CD4-positive, CD25-positive, alpha-beta regulatory T cell (primary cell): ENCODE measurements around the gene DNAJC22. TPM values are rescaled to one million over a fixed set of nuclear protein-coding genes. Genes with fewer than 3 reads are reported as not detected.
"Not testable (repeated sequence)": the region's sequence is repeated elsewhere in the genome, so short reads cannot be mapped to it uniquely, and the experiment has no call there.

Experiments
- ATAC-seq, 2 donors: fragments of 150-1000 bp; cut with Tn5 transposase; one replicate each; pipeline ENCODE4 v1.10.0; 2021; ENCODE audit warnings: low read depth in 2 of 2, moderate number of reproducible peaks in 2 of 2, moderate library complexity in 1 of 2
- DNase-seq, 3 donors: peaks; one replicate each; pipeline versions ENCODE4 v3.0.0 to v3.0.0-alpha.2; 2012 to 2022; ENCODE audit warnings: mixed read lengths in 1 of 3
- H3K27ac ChIP-seq: one replicate; pipeline ENCODE4 v1.7.0; 2013; ENCODE audit warnings: mild to moderate bottlenecking, low read length; ENCODE audit not compliant: insufficient read depth, poor library complexity, severe bottlenecking
- H3K27me3 ChIP-seq: one replicate; pipeline ENCODE4 v1.7.0; 2013; ENCODE audit warnings: low read length; ENCODE audit not compliant: control insufficient read depth, insufficient read depth
- H3K36me3 ChIP-seq: one replicate; pipeline ENCODE4 v1.7.0; 2013; ENCODE audit warnings: mild to moderate bottlenecking, low read length, moderate library complexity; ENCODE audit not compliant: control insufficient read depth, insufficient read depth
- H3K4me1 ChIP-seq: 2 replicates; pipeline ENCODE4 v1.7.0; 2013; ENCODE audit warnings: mild to moderate bottlenecking, low read length; ENCODE audit not compliant: insufficient read depth, control insufficient read depth, poor library complexity, severe bottlenecking
- H3K4me3 ChIP-seq: one replicate; pipeline ENCODE4 v1.7.0; 2013; ENCODE audit warnings: low read depth, mild to moderate bottlenecking, low read length, moderate library complexity
- H3K9me3 ChIP-seq, 2 experiments: 1 replicate in 1 of 2; 2 replicates in 1 of 2; pipeline ENCODE4 v1.7.0; 2013; ENCODE audit warnings: low read length in 2 of 2, mild to moderate bottlenecking in 1 of 2, moderate library complexity in 1 of 2; ENCODE audit not compliant: control insufficient read depth in 2 of 2
- H3K27ac Mint-ChIP-seq, 3 donors: one replicate each; pipeline ENCODE4 v1.8.0; 2020 to 2022; ENCODE audit warnings: mild to moderate bottlenecking in 3 of 3, mixed read lengths in 3 of 3, moderate library complexity in 2 of 3
- H3K27me3 Mint-ChIP-seq: one replicate; pipeline ENCODE4 v1.8.0; 2022; ENCODE audit warnings: mild to moderate bottlenecking, mixed read lengths
- H3K36me3 Mint-ChIP-seq: one replicate; pipeline ENCODE4 v1.8.0; 2020; ENCODE audit warnings: mixed read lengths
- H3K4me1 Mint-ChIP-seq, 4 donors: one replicate each; pipeline ENCODE4 v1.8.0; 2020 to 2022; ENCODE audit warnings: mixed read lengths in 4 of 4, mild to moderate bottlenecking in 1 of 4
- H3K4me3 Mint-ChIP-seq, 4 donors: one replicate each; pipeline ENCODE4 v1.8.0; 2020 to 2022; ENCODE audit warnings: mild to moderate bottlenecking in 4 of 4, mixed read lengths in 4 of 4, moderate library complexity in 3 of 4
- H3K9me3 Mint-ChIP-seq, 7 donors: one replicate each; pipeline ENCODE4 v1.8.0; 2020 to 2022; ENCODE audit warnings: mixed read lengths in 7 of 7, mild to moderate bottlenecking in 3 of 7, moderate library complexity in 2 of 7
- polyA plus RNA-seq, 4 donors: library from polyadenylated mRNA; unstranded; fragments of 300-500 nt; fragmentation: Illumina TruSeq; gene quantifications; one replicate each; pipeline ENCODE4 v1.2.3, GENCODE V29; 2021
- total RNA-seq: library from RNA; stranded (reverse); gene quantifications from one replicate; pipeline ENCODE4 v1.2.3, GENCODE V29; 2022

The DNAJC22 gene
- total and polyA plus RNA-seq, 5 donors from 2014 or later: not detected

DNA sequence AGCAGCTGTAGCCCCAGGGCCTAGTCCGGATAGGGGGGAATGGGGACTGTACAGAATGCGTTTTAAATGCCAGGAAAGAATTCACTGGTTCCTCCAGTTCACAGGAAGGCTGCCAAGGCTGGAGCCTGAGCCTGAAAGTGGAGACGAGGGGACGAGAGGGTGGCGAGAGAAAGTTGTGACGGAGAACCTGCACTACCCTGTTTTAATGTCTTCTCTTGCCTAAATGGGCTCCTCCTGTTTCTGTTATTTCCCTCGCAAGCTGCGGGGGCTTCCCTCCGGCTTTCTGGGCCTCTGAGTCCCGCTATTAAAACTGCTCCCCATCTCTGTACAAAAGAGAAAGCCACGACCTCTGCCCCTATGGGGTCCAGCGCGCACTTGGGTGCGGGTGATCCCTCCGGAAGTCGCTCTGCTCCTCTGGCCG lies 14.2 kb upstream of the DNAJC22 start:
- no peak for ATAC-seq

DNA sequence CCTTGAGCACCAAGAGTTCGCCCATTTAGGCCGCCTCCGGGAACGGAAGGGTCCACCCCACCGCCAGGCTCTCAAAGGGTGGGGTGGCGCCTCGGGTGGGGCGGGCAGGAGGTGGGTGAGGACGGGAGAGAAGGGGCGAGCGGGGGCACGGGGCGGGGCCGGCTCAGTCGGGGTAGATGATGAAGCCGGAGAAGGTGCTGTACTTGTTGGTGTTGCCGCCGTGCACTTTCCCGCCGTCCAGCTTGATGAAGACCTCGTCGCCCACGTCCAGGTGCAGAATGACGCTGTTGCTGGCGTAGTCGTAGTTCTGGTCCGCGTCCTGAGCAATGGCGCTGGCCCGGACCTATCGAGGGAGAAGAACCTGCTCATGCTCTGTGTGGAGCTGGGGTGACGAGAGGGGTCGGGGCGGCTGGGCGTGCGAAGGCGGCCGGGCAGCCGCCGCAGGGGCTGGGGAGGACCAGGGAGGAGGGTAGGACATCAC lies 13.8 kb upstream of the DNAJC22 start:
- ATAC-seq: no peak
- no peaks in the 10 kb centered on the region for H3K9me3 ChIP-seq
- no peak overlapping the region for H3K27ac ChIP-seq
- H3K4me3 ChIP-seq: no peak overlapping the region
- H3K27ac Mint-ChIP-seq: no peak overlapping the region
- H3K4me1 ChIP-seq: peaks cover 23% of the 10 kb centered on the region
- peaks cover 5 to 36% (median 13%) of the 10 kb centered on the region in 4 donors for H3K4me1 Mint-ChIP-seq
- peaks cover 5% of the 10 kb centered on the region for H3K36me3 Mint-ChIP-seq
- H3K27me3 ChIP-seq: peaks cover 14% of the 10 kb centered on the region
- H3K9me3 Mint-ChIP-seq: peaks cover 0 to 3% (median 0%) of the 10 kb centered on the region in 7 donors
- H3K36me3 ChIP-seq: no peaks in the 10 kb centered on the region
- peaks cover 56% of the 10 kb centered on the region for H3K27me3 Mint-ChIP-seq
- no peak for DNase-seq
- H3K4me3 Mint-ChIP-seq: peak overlapping the region in 3 of 4 donors; percentile 19 to 80 (median 78)

More for the DNA sequence above, 14.2 kb upstream of the DNAJC22 start:
- Mint-ChIP-seq H3K27ac (no peak overlapping the region), H3K4me1 (peaks cover 0 to 32% (median 11%) of the 10 kb centered on the region in 4 donors), H3K4me3 (peak overlapping the region in 1 of 4 donors; percentile 38), H3K36me3 (peaks cover 5% of the 10 kb centered on the region), H3K9me3 (peaks cover 0 to 3% (median 0%) of the 10 kb centered on the region in 7 donors), H3K27me3 (peaks cover 51% of the 10 kb centered on the region)
- Histone ChIP-seq H3K27ac (no peak overlapping the region), H3K9me3 (no peaks in the 10 kb centered on the region), H3K27me3 (peaks cover 11% of the 10 kb centered on the region), H3K4me1 (peaks cover 22% of the 10 kb centered on the region), H3K4me3 (no peak overlapping the region), H3K36me3 (no peaks in the 10 kb centered on the region)
- no peak for DNase-seq

DNA sequence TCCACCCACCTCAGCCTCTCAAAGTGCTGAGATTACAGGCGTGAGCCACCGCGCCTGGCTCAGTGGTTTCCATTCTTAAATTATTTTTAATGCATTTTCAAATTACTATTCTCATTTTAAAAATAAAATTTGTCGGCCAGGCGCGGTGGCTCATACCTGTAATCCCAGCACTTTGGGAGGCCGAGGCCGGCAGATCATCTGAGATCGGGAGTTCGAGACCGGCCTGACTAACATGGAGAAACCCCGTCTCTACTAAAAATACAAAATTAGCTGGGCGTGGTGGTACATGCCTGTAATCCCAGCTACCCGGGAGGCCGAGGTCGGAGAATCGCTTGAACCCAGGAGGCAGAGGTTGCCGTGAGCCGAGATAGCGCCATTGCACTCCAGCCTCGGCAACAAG lies 12.9 kb upstream of the DNAJC22 start:
- Mint-ChIP-seq H3K4me1 (peaks cover 5 to 39% (median 14%) of the 10 kb centered on the region in 4 donors), H3K27me3 (peaks cover 62% of the 10 kb centered on the region)
- not testable (repeated sequence) for H3K27ac Mint-ChIP-seq, H3K36me3 Mint-ChIP-seq, H3K9me3 ChIP-seq, H3K9me3 Mint-ChIP-seq, H3K4me3 Mint-ChIP-seq, H3K36me3 ChIP-seq, ATAC-seq, H3K4me3 ChIP-seq, DNase-seq, H3K27ac ChIP-seq
- Histone ChIP-seq H3K4me1 (peaks cover 23% of the 10 kb centered on the region), H3K27me3 (peaks cover 17% of the 10 kb centered on the region)

DNA sequence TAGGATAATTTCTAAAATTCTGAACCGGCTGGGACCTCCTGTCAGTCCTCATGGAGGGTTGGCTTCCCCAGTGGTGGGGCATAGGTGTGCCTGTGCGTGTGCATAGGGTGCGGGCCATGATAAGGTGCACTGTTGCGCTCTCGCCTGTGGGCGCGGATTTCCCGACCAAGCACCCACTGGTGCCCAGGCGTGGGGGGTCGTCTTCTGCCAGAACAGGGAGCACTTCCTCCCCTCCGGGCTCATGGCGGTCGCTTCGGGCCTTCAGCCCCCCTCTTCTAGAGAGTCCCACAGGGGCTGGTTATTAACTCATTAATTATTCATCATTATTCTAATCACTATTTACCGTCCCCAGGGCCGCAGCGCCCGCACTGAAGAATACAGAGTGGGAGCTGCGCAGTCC lies 12.5 kb upstream of the DNAJC22 start:
- Mint-ChIP-seq H3K4me3 (peak overlapping the region in 2 of 4 donors; percentile 77 to 78), H3K27ac (no peak overlapping the region), H3K36me3 (peaks cover 5% of the 10 kb centered on the region), H3K27me3 (peaks cover 67% of the 10 kb centered on the region), H3K9me3 (peaks cover 0 to 3% (median 0%) of the 10 kb centered on the region in 7 donors), H3K4me1 (peaks cover 5 to 39% (median 14%) of the 10 kb centered on the region in 4 donors)
- Histone ChIP-seq H3K27me3 (peaks cover 17% of the 10 kb centered on the region), H3K4me3 (no peak overlapping the region), H3K9me3 (no peaks in the 10 kb centered on the region), H3K36me3 (no peaks in the 10 kb centered on the region), H3K4me1 (peaks cover 23% of the 10 kb centered on the region), H3K27ac (no peak overlapping the region)
- no peak for ATAC-seq
- DNase-seq: no peak

DNA sequence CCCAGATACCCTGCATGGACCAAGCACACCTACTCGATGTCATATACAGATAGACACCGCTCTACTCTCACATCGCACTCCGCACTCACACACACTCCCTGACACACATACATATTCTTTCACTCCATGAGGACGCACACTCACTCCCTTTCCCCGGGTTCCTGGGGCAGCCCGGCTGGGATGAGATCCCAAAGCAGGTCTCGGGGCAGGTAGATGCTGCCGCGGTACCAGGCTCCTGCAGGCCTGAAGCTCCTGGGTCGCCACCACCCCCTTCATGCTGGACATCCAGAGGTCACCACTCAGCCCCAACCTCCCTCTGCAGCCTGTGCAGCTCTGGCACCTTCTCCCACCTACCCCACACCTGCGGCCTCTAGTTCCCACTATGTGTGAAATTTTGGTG lies 12.0 kb upstream of the DNAJC22 start:
- peak overlapping the region in 1 of 3 donors; percentile 12 for H3K27ac Mint-ChIP-seq
- H3K4me1 Mint-ChIP-seq: peaks cover 5 to 39% (median 14%) of the 10 kb centered on the region in 4 donors
- Histone ChIP-seq H3K27me3 (peaks cover 17% of the 10 kb centered on the region), H3K36me3 (no peaks in the 10 kb centered on the region), H3K4me3 (no peak overlapping the region), H3K27ac (no peak overlapping the region), H3K4me1 (peaks cover 23% of the 10 kb centered on the region), H3K9me3 (no peaks in the 10 kb centered on the region)
- ATAC-seq (no peak), DNase-seq (no peak)
- H3K27me3 Mint-ChIP-seq: peaks cover 70% of the 10 kb centered on the region
- H3K4me3 Mint-ChIP-seq: peak overlapping the region in 2 of 4 donors; percentile 77 to 78
- H3K36me3 Mint-ChIP-seq: peaks cover 5% of the 10 kb centered on the region
- H3K9me3 Mint-ChIP-seq: peaks cover 0 to 3% (median 0%) of the 10 kb centered on the region in 7 donors

DNA sequence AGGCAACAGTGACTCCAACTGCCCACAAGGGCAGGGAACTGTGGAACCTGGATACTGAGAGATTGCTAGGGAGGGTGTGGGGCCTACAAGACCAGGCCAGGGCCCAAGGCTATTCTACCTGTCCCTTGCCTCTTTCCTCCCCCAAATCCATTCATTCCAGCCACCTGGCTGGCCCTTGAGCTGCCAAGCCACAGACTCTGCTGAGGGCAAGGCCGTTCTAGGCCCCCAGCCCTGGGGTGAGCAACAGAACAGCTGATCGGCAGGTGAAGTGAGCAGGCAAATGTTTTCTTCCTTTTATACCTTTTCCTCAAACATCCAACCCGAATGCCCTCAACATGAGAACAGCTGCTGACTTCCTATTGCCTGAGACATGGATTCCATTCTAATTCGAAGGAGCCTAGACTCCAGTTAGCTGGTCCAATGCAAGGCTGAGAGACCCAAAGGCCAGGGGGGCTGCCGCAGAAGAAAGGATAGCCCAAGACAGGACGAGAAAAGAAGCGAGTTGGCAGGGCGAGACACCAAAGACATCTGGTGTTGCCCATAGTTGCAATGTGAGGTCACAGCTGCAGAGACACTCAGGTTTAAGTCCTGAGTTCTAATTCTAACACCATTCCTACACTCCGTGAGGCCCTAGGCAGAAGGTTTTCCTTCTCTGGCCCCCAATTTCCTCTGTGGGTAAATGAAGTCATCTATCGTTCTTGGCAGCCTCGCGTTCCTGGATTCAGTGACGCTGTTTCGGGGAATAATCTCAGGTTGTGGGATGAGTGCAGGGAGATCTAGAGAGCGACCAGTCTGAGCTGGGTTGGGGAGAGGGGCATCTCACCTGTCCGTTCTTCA lies 11.4 kb upstream of the DNAJC22 start:
- H3K4me3 ChIP-seq: no peak overlapping the region
- H3K36me3 ChIP-seq: no peaks in the 10 kb centered on the region
- H3K9me3 ChIP-seq: no peaks in the 10 kb centered on the region
- Mint-ChIP-seq H3K27ac (peak overlapping the region in 1 of 3 donors; percentile 12), H3K36me3 (peaks cover 5% of the 10 kb centered on the region), H3K9me3 (peaks cover 0 to 3% (median 0%) of the 10 kb centered on the region in 7 donors), H3K27me3 (peaks cover 75% of the 10 kb centered on the region), H3K4me3 (peak overlapping the region in 3 of 4 donors; percentile 15 to 78 (median 42)), H3K4me1 (peaks cover 5 to 39% (median 14%) of the 10 kb centered on the region in 4 donors)
- peaks cover 23% of the 10 kb centered on the region for H3K4me1 ChIP-seq
- no peak overlapping the region for H3K27ac ChIP-seq
- no peak for DNase-seq
- ATAC-seq: no peak
- peaks cover 22% of the 10 kb centered on the region for H3K27me3 ChIP-seq

DNA sequence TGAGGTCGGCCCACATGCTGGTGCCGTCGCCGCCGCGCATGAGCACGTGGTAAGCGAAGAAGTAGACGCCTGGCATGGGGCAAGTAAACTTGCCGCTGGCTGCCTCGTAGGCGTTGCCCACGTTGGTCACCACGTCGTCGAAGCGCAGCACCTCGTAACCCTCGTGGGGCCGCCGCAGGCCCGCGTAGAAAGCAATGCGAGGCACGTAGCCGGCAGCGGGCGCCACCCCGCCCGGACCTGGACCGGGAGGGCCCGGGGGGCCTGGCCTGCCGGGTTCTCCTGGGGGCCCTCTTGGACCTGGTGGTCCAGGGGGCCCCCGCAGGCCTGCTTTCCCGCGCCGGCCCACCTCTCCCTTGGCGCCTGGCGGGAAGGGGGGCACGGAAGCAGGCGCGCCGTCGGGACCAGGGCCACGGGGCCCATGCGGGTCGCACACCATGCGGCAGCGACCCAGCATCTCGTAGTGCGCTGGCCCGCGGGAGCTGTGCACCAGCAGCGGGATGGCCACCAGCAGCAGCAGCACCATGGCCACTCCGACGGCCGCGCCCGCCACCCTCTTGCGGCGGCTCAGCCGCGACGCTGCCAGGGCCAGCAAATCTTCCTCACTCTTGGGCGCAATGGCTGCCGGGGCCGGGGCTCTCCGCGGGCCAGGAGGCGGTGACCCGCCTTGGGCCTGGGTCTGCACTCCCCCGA lies 10.6 kb upstream of the DNAJC22 start:
- no peak for DNase-seq
- peaks cover 5% of the 10 kb centered on the region for H3K36me3 Mint-ChIP-seq
- ATAC-seq: no peak
- peak overlapping the region in 1 of 4 donors; percentile 78 for H3K4me3 Mint-ChIP-seq
- Histone ChIP-seq H3K27me3 (peaks cover 25% of the 10 kb centered on the region), H3K4me3 (no peak overlapping the region), H3K27ac (no peak overlapping the region), H3K9me3 (no peaks in the 10 kb centered on the region), H3K4me1 (peaks cover 23% of the 10 kb centered on the region), H3K36me3 (no peaks in the 10 kb centered on the region)
- H3K27ac Mint-ChIP-seq: no peak overlapping the region
- peaks cover 5 to 42% (median 17%) of the 10 kb centered on the region in 4 donors for H3K4me1 Mint-ChIP-seq
- H3K27me3 Mint-ChIP-seq: peaks cover 82% of the 10 kb centered on the region
- H3K9me3 Mint-ChIP-seq: peaks cover 0 to 3% (median 0%) of the 10 kb centered on the region in 7 donors
